H1 (cell line): Measurements from ENCODE around the gene C5orf52.

Experiments used
- CTCF ChIP-seq, 3 experiments: IDR thresholded peaks; 1 replicate in 2 of 3; 2 replicates in 1 of 3; pipeline versions ENCODE4 v1.5.1 to v1.6.1; 2011; ENCODE audit warnings: low read length in 3 of 3, mild to moderate bottlenecking in 3 of 3, inconsistent platforms in 2 of 3, low read depth in 1 of 3, moderate library complexity in 1 of 3; ENCODE audit not compliant: insufficient read depth in 1 of 3; ENCODE audit errors: control extremely low read depth in 1 of 3
- EGR1 ChIP-seq: IDR thresholded peaks from 2 replicates; pipeline ENCODE4 v1.6.1; 2011; ENCODE audit warnings: low read depth, low read length, borderline replicate concordance
- EP300 ChIP-seq, 2 experiments: IDR thresholded peaks; 1 replicate in 1 of 2; 2 replicates in 1 of 2; pipeline ENCODE4 v1.6.1; 2011 to 2012; ENCODE audit warnings: low read depth in 2 of 2, low read length in 2 of 2, mild to moderate bottlenecking in 2 of 2, borderline replicate concordance in 1 of 2, inconsistent platforms in 1 of 2, moderate library complexity in 1 of 2
- EZH2 ChIP-seq: fragments of 200-600 bp; sonication (generic); IDR thresholded peaks from 2 replicates; pipeline ENCODE4 v1.7.1; 2012; ENCODE audit warnings: low read depth, mild to moderate bottlenecking, moderate library complexity, low read length, inconsistent platforms; ENCODE audit not compliant: severe bottlenecking
- GABPA ChIP-seq: IDR thresholded peaks from 2 replicates; pipeline ENCODE4 v1.6.1; 2011; ENCODE audit warnings: mild to moderate bottlenecking, low read length, moderate library complexity, borderline replicate concordance; ENCODE audit not compliant: insufficient read depth
- JUND ChIP-seq: IDR thresholded peaks from 2 replicates; pipeline ENCODE4 v1.6.1; 2011; ENCODE audit warnings: mild to moderate bottlenecking, improper control_type of control experiment, low read length
- MAX ChIP-seq: IDR thresholded peaks from 2 replicates; pipeline ENCODE4 v1.6.1; 2012; ENCODE audit warnings: inconsistent platforms
- POLR2A ChIP-seq, 2 experiments: IDR thresholded peaks; 1 replicate in 1 of 2; 2 replicates in 1 of 2; pipeline ENCODE4 v1.6.1; 2011; ENCODE audit warnings: low read depth in 2 of 2, low read length in 2 of 2, mild to moderate bottlenecking in 2 of 2; ENCODE audit errors: control extremely low read depth in 1 of 2
- RAD21 ChIP-seq, 2 experiments: IDR thresholded peaks in 1 of 2; conservative IDR thresholded peaks in 1 of 2; 2 replicates each; pipeline ENCODE4 v1.6.1; 2011; ENCODE audit warnings: low read depth in 2 of 2, low read length in 2 of 2, improper control_type of control experiment in 1 of 2, inconsistent platforms in 1 of 2, mild to moderate bottlenecking in 1 of 2, moderate library complexity in 1 of 2
- SIN3A ChIP-seq, 2 experiments: IDR thresholded peaks in 1 of 2; conservative IDR thresholded peaks in 1 of 2; 2 replicates each; pipeline ENCODE4 v1.6.1; 2011 to 2012; ENCODE audit warnings: low read length in 2 of 2, improper control_type of control experiment in 1 of 2, low read depth in 1 of 2, mild to moderate bottlenecking in 1 of 2
- SP1 ChIP-seq: IDR thresholded peaks from 2 replicates; pipeline ENCODE4 v1.6.1; 2011; ENCODE audit warnings: low read depth, low read length
- YY1 ChIP-seq: IDR thresholded peaks from 2 replicates; pipeline ENCODE4 v1.6.1; 2011; ENCODE audit warnings: low read depth, mild to moderate bottlenecking, low read length

- TF ChIP-seq YY1, result no peak
- no peak for TF ChIP-seq RAD21 (IDR thresholded peaks at IDR 0.05 in 1 of 2, conservative IDR thresholded peaks at IDR 0.05 in 1 of 2; ENCODE audit: low read depth in 2 of 2, low read length in 2 of 2)
- no peak for TF ChIP-seq CTCF (IDR thresholded peaks at IDR 0.05; ENCODE audit: control extremely low read depth in 1 of 3, insufficient read depth in 1 of 3, low read depth in 1 of 3, low read length in 3 of 3)
- no peak for TF ChIP-seq SP1
- TF ChIP-seq EP300 (IDR thresholded peaks at IDR 0.05; ENCODE audit: borderline replicate concordance in 1 of 2, low read depth in 2 of 2, low read length in 2 of 2), result no peak
- TF ChIP-seq EZH2, result no peak
- no peak for TF ChIP-seq MAX
- no peak for TF ChIP-seq EGR1
- TF ChIP-seq GABPA, result no peak
- no peak for TF ChIP-seq SIN3A (conservative IDR thresholded peaks at IDR 0.05 in 1 of 2, IDR thresholded peaks at IDR 0.05 in 1 of 2; ENCODE audit: low read depth in 1 of 2, low read length in 2 of 2)
- TF ChIP-seq POLR2A (IDR thresholded peaks at IDR 0.05; ENCODE audit: control extremely low read depth in 1 of 2, low read depth in 2 of 2, low read length in 2 of 2), result no peak
- no peak for TF ChIP-seq JUND
Measured at GRCh38 chr5:157690690-157691433, 19.5 kb downstream of the C5orf52 start.
